Progenitor cell of endocrine pancreas (in vitro differentiated cells): Measurements from ENCODE around the gene FXYD2. TPM values are rescaled to one million over a fixed set of nuclear protein-coding genes. Genes with fewer than 3 reads are reported as not detected.

Experiments
- DNase-seq: peaks from one replicate; pipeline ENCODE4 v3.0.0; 2021; ENCODE audit warnings: low spot score; ENCODE audit not compliant: unreplicated experiment
- H3K27ac Mint-ChIP-seq: 2 replicates; pipeline ENCODE4 v1.8.0; 2021; ENCODE audit warnings: mild to moderate bottlenecking, moderate library complexity, mixed read lengths
- H3K27me3 Mint-ChIP-seq: 2 replicates; pipeline ENCODE4 v1.8.0; 2021; ENCODE audit warnings: mixed read lengths
- H3K36me3 Mint-ChIP-seq: 2 replicates; pipeline ENCODE4 v1.8.0; 2022; ENCODE audit warnings: mixed read lengths; ENCODE audit not compliant: insufficient read depth
- H3K4me1 Mint-ChIP-seq: 2 replicates; pipeline ENCODE4 v1.8.0; 2021; ENCODE audit warnings: low read depth, mixed read lengths
- H3K4me3 Mint-ChIP-seq: 2 replicates; pipeline ENCODE4 v1.8.0; 2021; ENCODE audit warnings: low read depth, mild to moderate bottlenecking, moderate library complexity, mixed read lengths
- H3K9me3 Mint-ChIP-seq: 2 replicates; pipeline ENCODE4 v1.8.0; 2021; ENCODE audit warnings: low read depth, mixed read lengths
- CTCF ChIP-seq: fragments of 200-600 bp; sonication (generic); IDR thresholded peaks from one replicate; pipeline ENCODE4 v1.5.0; 2021; ENCODE audit warnings: antibody characterized with exemption, mild to moderate bottlenecking; ENCODE audit not compliant: unreplicated experiment
- total RNA-seq: library from RNA; stranded (reverse); gene quantifications from 2 replicates; pipeline ENCODE4 v1.2.1, GENCODE V29; 2021

FXYD2 gene
- total RNA-seq, 1 donor from 2014 or later: 7.4 TPM

- no peak overlapping the region for H3K27ac Mint-ChIP-seq
- TF ChIP-seq CTCF: no peak
- peaks cover 12% of the 10 kb centered on the region for H3K9me3 Mint-ChIP-seq
- no peaks in the 10 kb centered on the region for H3K27me3 Mint-ChIP-seq
- DNase-seq: no peak
- H3K4me3 Mint-ChIP-seq: no peak overlapping the region
- H3K4me1 Mint-ChIP-seq: peaks cover 3% of the 10 kb centered on the region
- H3K36me3 Mint-ChIP-seq: peaks cover 4% of the 10 kb centered on the region
Measured at GRCh38 chr11:117851106-117851505, 26.6 kb upstream of the FXYD2 start.

GRCh38 chr11:117849781-117850414 lies 25.4 kb upstream of the FXYD2 start:
- H3K9me3 Mint-ChIP-seq: peaks cover 12% of the 10 kb centered on the region
- no peak overlapping the region for H3K4me3 Mint-ChIP-seq
- DNase-seq: no peak
- TF ChIP-seq CTCF: no peak
- H3K4me1 Mint-ChIP-seq: peaks cover 3% of the 10 kb centered on the region
- H3K36me3 Mint-ChIP-seq: peaks cover 4% of the 10 kb centered on the region
- H3K27ac Mint-ChIP-seq: peak overlapping the region; percentile 38
- H3K27me3 Mint-ChIP-seq: no peaks in the 10 kb centered on the region

GRCh38 chr11:117843666-117844484 lies 19.3 kb upstream of the FXYD2 start:
- Mint-ChIP-seq H3K27ac (no peak overlapping the region), H3K9me3 (no peaks in the 10 kb centered on the region), H3K4me1 (no peaks in the 10 kb centered on the region), H3K27me3 (no peaks in the 10 kb centered on the region), H3K4me3 (no peak overlapping the region), H3K36me3 (no peaks in the 10 kb centered on the region)
- DNase-seq: peak; percentile 74
- peak; percentile 89 for TF ChIP-seq CTCF

GRCh38 chr11:117842131-117842941 lies 17.8 kb upstream of the FXYD2 start:
- Mint-ChIP-seq H3K27me3 (no peaks in the 10 kb centered on the region), H3K36me3 (no peaks in the 10 kb centered on the region), H3K4me3 (no peak overlapping the region), H3K27ac (peak overlapping the region; percentile 41), H3K4me1 (peaks cover 7% of the 10 kb centered on the region), H3K9me3 (no peaks in the 10 kb centered on the region)
- no peak for TF ChIP-seq CTCF
- DNase-seq: no peak

GRCh38 chr11:117841551-117842031 lies 17.0 kb upstream of the FXYD2 start:
- H3K36me3 Mint-ChIP-seq: no peaks in the 10 kb centered on the region
- H3K4me3 Mint-ChIP-seq: no peak overlapping the region
- H3K9me3 Mint-ChIP-seq: no peaks in the 10 kb centered on the region
- TF ChIP-seq CTCF: no peak
- H3K27me3 Mint-ChIP-seq: no peaks in the 10 kb centered on the region
- peaks cover 13% of the 10 kb centered on the region for H3K4me1 Mint-ChIP-seq
- H3K27ac Mint-ChIP-seq: peak overlapping the region; percentile 31
- DNase-seq: no peak
